Stimulated activated naive CD8-positive, alpha-beta T cell treated with anti-CD3 and anti-CD28 coated beads, Interleukin-15, amount 100 ng/mL, for 72 hours (primary cell): Measurements from ENCODE around the gene BMPR1B.

ENCODE experiments used
- ATAC-seq: fragments of 150-1000 bp; cut with Tn5 transposase; 2 replicates; pipeline ENCODE4 v1.10.0; 2021; ENCODE audit warnings: mild to moderate bottlenecking, moderate library complexity
- DNase-seq, 2 donors: peaks; one replicate each; pipeline ENCODE4 v3.0.0; 2021 to 2022
- H3K27ac Mint-ChIP-seq, 2 donors: one replicate each; pipeline ENCODE4 v1.8.0; 2022; ENCODE audit warnings: mild to moderate bottlenecking in 2 of 2, mixed read lengths in 2 of 2, moderate library complexity in 2 of 2
- H3K27me3 Mint-ChIP-seq: one replicate; pipeline ENCODE4 v1.8.0; 2022; ENCODE audit warnings: mixed read lengths
- H3K4me1 Mint-ChIP-seq: one replicate; pipeline ENCODE4 v1.8.0; 2022; ENCODE audit warnings: mild to moderate bottlenecking, mixed read lengths
- H3K4me3 Mint-ChIP-seq, 2 donors: one replicate each; pipeline ENCODE4 v1.8.0; 2022; ENCODE audit warnings: mild to moderate bottlenecking in 2 of 2, mixed read lengths in 2 of 2, moderate library complexity in 1 of 2
- H3K9me3 Mint-ChIP-seq, 2 donors: one replicate each; pipeline ENCODE4 v1.8.0; 2022; ENCODE audit warnings: mixed read lengths in 2 of 2

Gene BMPR1B

GRCh38 chr4:94976371-94977011 lies 218.7 kb downstream of the BMPR1B start:
- Mint-ChIP-seq H3K4me1 (no peaks in the 10 kb centered on the region), H3K9me3 (no peaks in the 10 kb centered on the region), H3K27me3 (no peaks in the 10 kb centered on the region), H3K27ac (no peak overlapping the region), H3K4me3 (no peak overlapping the region)
- ATAC-seq (no peak), DNase-seq (no peak)

GRCh38 chr4:94978904-94979303 lies 221.1 kb downstream of the BMPR1B start:
- Mint-ChIP-seq H3K9me3 (no peaks in the 10 kb centered on the region), H3K27me3 (no peaks in the 10 kb centered on the region), H3K4me1 (no peaks in the 10 kb centered on the region), H3K4me3 (no peak overlapping the region), H3K27ac (peak overlapping the region in 1 of 2 donors; percentile 79)
- no peak for DNase-seq
- no peak for ATAC-seq

- DNase-seq (no peak), ATAC-seq (no peak)
- Mint-ChIP-seq H3K27me3 (no peaks in the 10 kb centered on the region), H3K4me3 (no peak overlapping the region), H3K27ac (no peak overlapping the region), H3K4me1 (no peaks in the 10 kb centered on the region), H3K9me3 (no peaks in the 10 kb centered on the region)
Measured at GRCh38 chr4:94979621-94980020, 221.9 kb downstream of the BMPR1B start.

GRCh38 chr4:94995684-94996394 lies 238.1 kb downstream of the BMPR1B start:
- Mint-ChIP-seq H3K27ac (peak overlapping the region in 1 of 2 donors; percentile 52), H3K4me3 (peak overlapping the region; percentile 28 to 30), H3K4me1 (peaks cover 11% of the 10 kb centered on the region), H3K27me3 (no peaks in the 10 kb centered on the region), H3K9me3 (no peaks in the 10 kb centered on the region)
- DNase-seq (no peak), ATAC-seq (peak; percentile 68)

- Mint-ChIP-seq H3K4me3 (no peak overlapping the region), H3K4me1 (peaks cover 11% of the 10 kb centered on the region), H3K27me3 (no peaks in the 10 kb centered on the region), H3K9me3 (no peaks in the 10 kb centered on the region), H3K27ac (no peak overlapping the region)
- DNase-seq (no peak), ATAC-seq (no peak)
Measured at GRCh38 chr4:95000076-95000648, 242.4 kb downstream of the BMPR1B start.

GRCh38 chr4:95004912-95005311 lies 247.2 kb downstream of the BMPR1B start:
- no peaks in the 10 kb centered on the region for H3K27me3 Mint-ChIP-seq
- no peak overlapping the region for H3K4me3 Mint-ChIP-seq
- H3K27ac Mint-ChIP-seq = no peak overlapping the region
- no peaks in the 10 kb centered on the region for H3K4me1 Mint-ChIP-seq
- no peak for ATAC-seq
- no peaks in the 10 kb centered on the region for H3K9me3 Mint-ChIP-seq
- no peak for DNase-seq

- no peak for ATAC-seq
- Mint-ChIP-seq H3K27me3 (no peaks in the 10 kb centered on the region), H3K27ac (no peak overlapping the region), H3K9me3 (no peaks in the 10 kb centered on the region), H3K4me3 (no peak overlapping the region), H3K4me1 (no peaks in the 10 kb centered on the region)
- no peak for DNase-seq
Measured at GRCh38 chr4:95007998-95008397, 250.2 kb downstream of the BMPR1B start.

- DNase-seq = no peak
- Mint-ChIP-seq H3K9me3 (no peaks in the 10 kb centered on the region), H3K27me3 (no peaks in the 10 kb centered on the region), H3K4me1 (no peaks in the 10 kb centered on the region), H3K27ac (no peak overlapping the region), H3K4me3 (no peak overlapping the region)
- ATAC-seq = no peak
Measured at GRCh38 chr4:95013236-95013635, 255.5 kb downstream of the BMPR1B start.

- Mint-ChIP-seq H3K27me3 (no peaks in the 10 kb centered on the region), H3K9me3 (no peaks in the 10 kb centered on the region), H3K4me3 (no peak overlapping the region), H3K4me1 (no peaks in the 10 kb centered on the region), H3K27ac (no peak overlapping the region)
- DNase-seq (no peak), ATAC-seq (no peak)
Measured at GRCh38 chr4:95014068-95014467, 256.3 kb downstream of the BMPR1B start.

GRCh38 chr4:95017305-95018064 lies 259.7 kb downstream of the BMPR1B start:
- no peak overlapping the region for H3K27ac Mint-ChIP-seq
- no peaks in the 10 kb centered on the region for H3K4me1 Mint-ChIP-seq
- no peaks in the 10 kb centered on the region for H3K9me3 Mint-ChIP-seq
- ATAC-seq (no peak), DNase-seq (no peak)
- no peak overlapping the region for H3K4me3 Mint-ChIP-seq
- H3K27me3 Mint-ChIP-seq = no peaks in the 10 kb centered on the region

- Mint-ChIP-seq H3K27me3 (no peaks in the 10 kb centered on the region), H3K4me1 (no peaks in the 10 kb centered on the region)
Measured at GRCh38 chr4:95018785-95019184, 261.0 kb downstream of the BMPR1B start.

GRCh38 chr4:95020521-95020920 lies 262.8 kb downstream of the BMPR1B start:
- no peaks in the 10 kb centered on the region for H3K4me1 Mint-ChIP-seq
- no peak overlapping the region for H3K4me3 Mint-ChIP-seq
- ATAC-seq (no peak), DNase-seq (no peak)
- H3K27me3 Mint-ChIP-seq = no peaks in the 10 kb centered on the region
- no peaks in the 10 kb centered on the region for H3K9me3 Mint-ChIP-seq
- H3K27ac Mint-ChIP-seq = no peak overlapping the region

More at GRCh38 chr4:95018785-95019184, 261.0 kb downstream of the BMPR1B start:
- no peak overlapping the region for H3K4me3 Mint-ChIP-seq
- ATAC-seq (no peak), DNase-seq (no peak)
- no peak overlapping the region for H3K27ac Mint-ChIP-seq
- H3K9me3 Mint-ChIP-seq = no peaks in the 10 kb centered on the region

- Mint-ChIP-seq H3K27me3 (no peaks in the 10 kb centered on the region), H3K27ac (no peak overlapping the region), H3K9me3 (no peaks in the 10 kb centered on the region), H3K4me1 (no peaks in the 10 kb centered on the region), H3K4me3 (no peak overlapping the region)
- ATAC-seq = no peak
- no peak for DNase-seq
Measured at GRCh38 chr4:95021099-95021498, 263.3 kb downstream of the BMPR1B start.

GRCh38 chr4:95023110-95023509 lies 265.4 kb downstream of the BMPR1B start:
- H3K4me3 Mint-ChIP-seq = no peak overlapping the region
- no peak overlapping the region for H3K27ac Mint-ChIP-seq
- no peaks in the 10 kb centered on the region for H3K4me1 Mint-ChIP-seq
- H3K27me3 Mint-ChIP-seq = no peaks in the 10 kb centered on the region
- DNase-seq = no peak
- H3K9me3 Mint-ChIP-seq = no peaks in the 10 kb centered on the region
- ATAC-seq = no peak

GRCh38 chr4:95027905-95028618 lies 270.3 kb downstream of the BMPR1B start:
- no peak overlapping the region for H3K4me3 Mint-ChIP-seq
- H3K27ac Mint-ChIP-seq = peak overlapping the region in 1 of 2 donors; percentile 19
- peaks cover 0 to 7% of the 10 kb centered on the region in 2 donors for H3K9me3 Mint-ChIP-seq
- no peaks in the 10 kb centered on the region for H3K4me1 Mint-ChIP-seq
- no peak for ATAC-seq
- H3K27me3 Mint-ChIP-seq = no peaks in the 10 kb centered on the region
- DNase-seq = no peak
